ENCODE data around the gene CNN3.

CNN3 gene

GRCh38 chr1:94887603-94888171, 39.2 kb downstream of the CNN3 start:
- DNase-seq (ENCODE audit: low read depth in 3 of 3): no peak

GRCh38 chr1:94887106-94887505, 39.8 kb downstream of the CNN3 start:
- no peak for DNase-seq (ENCODE audit: low read depth in 3 of 3)

- no peak for DNase-seq (ENCODE audit: low read depth in 3 of 3)
These were observed 40.5 kb downstream of the CNN3 start for GRCh38 chr1:94886361-94886760.

GRCh38 chr1:94884507-94884906, 42.4 kb downstream of the CNN3 start:
- DNase-seq (ENCODE audit: low read depth in 3 of 3): no peak

GRCh38 chr1:94884106-94884505, 42.8 kb downstream of the CNN3 start:
- no peak for DNase-seq (ENCODE audit: low read depth in 3 of 3)

- peak in 1 of 3 experiments; percentile 1 for DNase-seq (ENCODE audit: low read depth in 3 of 3)
These were observed 43.2 kb downstream of the CNN3 start for GRCh38 chr1:94883691-94884090.

GRCh38 chr1:94878329-94878728, 48.6 kb downstream of the CNN3 start:
- DNase-seq (ENCODE audit: low read depth in 3 of 3): no peak

- no peak for DNase-seq (ENCODE audit: low read depth in 3 of 3)
These were observed 50.5 kb downstream of the CNN3 start for GRCh38 chr1:94876362-94876761.

GRCh38 chr1:94875794-94876193, 51.1 kb downstream of the CNN3 start:
- no peak for DNase-seq (ENCODE audit: low read depth in 3 of 3)

GRCh38 chr1:94874423-94874822, 52.5 kb downstream of the CNN3 start:
- DNase-seq (ENCODE audit: low read depth in 3 of 3): no peak

- DNase-seq (ENCODE audit: low read depth in 3 of 3): no peak
These were observed 53.2 kb downstream of the CNN3 start for GRCh38 chr1:94873520-94874351.

- no peak for DNase-seq (ENCODE audit: low read depth in 3 of 3)
These were observed 54.0 kb downstream of the CNN3 start for GRCh38 chr1:94872771-94873495.

GRCh38 chr1:94871031-94871430, 55.9 kb downstream of the CNN3 start:
- no peak for DNase-seq (ENCODE audit: low read depth in 3 of 3)

GRCh38 chr1:94866164-94866807, 60.6 kb downstream of the CNN3 start:
- no peak for DNase-seq (ENCODE audit: low read depth in 3 of 3)

GRCh38 chr1:94865360-94865759, 61.5 kb downstream of the CNN3 start:
- DNase-seq (ENCODE audit: low read depth in 3 of 3): no peak

- no peak for DNase-seq (ENCODE audit: low read depth in 3 of 3)
These were observed 62.1 kb downstream of the CNN3 start for GRCh38 chr1:94864821-94865220.

GRCh38 chr1:94863919-94864318, 63.0 kb downstream of the CNN3 start:
- no peak for DNase-seq (ENCODE audit: low read depth in 3 of 3)

- DNase-seq (ENCODE audit: low read depth in 3 of 3): no peak
These were observed 63.5 kb downstream of the CNN3 start for GRCh38 chr1:94863297-94863911.

GRCh38 chr1:94862718-94863117, 64.2 kb downstream of the CNN3 start:
- DNase-seq (ENCODE audit: low read depth in 3 of 3): no peak

GRCh38 chr1:94859174-94859573, 67.7 kb downstream of the CNN3 start:
- no peak for DNase-seq (ENCODE audit: low read depth in 3 of 3)

- no peak for DNase-seq (ENCODE audit: low read depth in 3 of 3)
These were observed 68.6 kb downstream of the CNN3 start for GRCh38 chr1:94858276-94858675.

GRCh38 chr1:94856868-94857267, 70.0 kb downstream of the CNN3 start:
- no peak for DNase-seq (ENCODE audit: low read depth in 3 of 3)

Measured in stimulated activated CD4-positive, alpha-beta T cell treated with anti-CD3 and anti-CD28 coated beads, TNF-alpha, amount 100 ng/mL, for 4 hours (primary cell).